Natural killer cell (primary cell): ENCODE data around the gene SLC44A3. TPM values are rescaled to one million over a fixed set of nuclear protein-coding genes. Genes with fewer than 3 reads are reported as not detected.
"Not testable (repeated sequence)": the region's sequence is repeated elsewhere in the genome, so short reads cannot be mapped to it uniquely, and the experiment has no call there.

Experiments
- ATAC-seq, 3 donors: fragments of 150-1000 bp in 2 of 3; fragments of 200-7000 bp in 1 of 3; cut with Tn5 transposase; 1 replicate in 1 of 3; 2 replicates in 2 of 3; pipeline ENCODE4 v1.10.0; 2021; ENCODE audit warnings: mild to moderate bottlenecking in 2 of 3, moderate library complexity in 2 of 3
- DNase-seq, 2 donors: peaks; one replicate each; pipeline versions ENCODE4 v3.0.0 to v3.0.0-alpha.2; 2013 to 2021; ENCODE audit warnings: mixed read lengths in 1 of 2
- H3K27ac ChIP-seq: one replicate; pipeline ENCODE4 v1.5.1; 2013; ENCODE audit warnings: mild to moderate bottlenecking, low read length
- H3K27me3 ChIP-seq: one replicate; pipeline ENCODE4 v1.6.1; 2013; ENCODE audit warnings: low read length; ENCODE audit not compliant: control insufficient read depth, insufficient read depth
- H3K36me3 ChIP-seq: one replicate; pipeline ENCODE4 v1.6.1; 2013; ENCODE audit warnings: low read length; ENCODE audit not compliant: control insufficient read depth, insufficient read depth
- H3K4me1 ChIP-seq: one replicate; pipeline ENCODE4 v1.6.1; 2013; ENCODE audit warnings: low read length; ENCODE audit not compliant: control insufficient read depth, insufficient read depth
- H3K4me3 ChIP-seq: one replicate; pipeline ENCODE4 v1.5.1; 2013; ENCODE audit warnings: low read length
- H3K9me3 ChIP-seq: one replicate; pipeline ENCODE4 v1.6.1; 2013; ENCODE audit warnings: low read length; ENCODE audit not compliant: control insufficient read depth, insufficient read depth
- H3K27ac Mint-ChIP-seq, 2 donors: one replicate each; pipeline ENCODE4 v1.8.0; 2022; ENCODE audit warnings: mild to moderate bottlenecking in 2 of 2, mixed read lengths in 2 of 2, moderate library complexity in 1 of 2
- H3K27me3 Mint-ChIP-seq, 2 donors: one replicate each; pipeline ENCODE4 v1.8.0; 2022; ENCODE audit warnings: low read depth in 2 of 2, mixed read lengths in 2 of 2
- H3K36me3 Mint-ChIP-seq: one replicate; pipeline ENCODE4 v1.8.0; 2022; ENCODE audit warnings: mixed read lengths
- H3K4me1 Mint-ChIP-seq, 2 donors: one replicate each; pipeline ENCODE4 v1.8.0; 2022; ENCODE audit warnings: mixed read lengths in 2 of 2
- H3K4me3 Mint-ChIP-seq: one replicate; pipeline ENCODE4 v1.8.0; 2022; ENCODE audit warnings: mild to moderate bottlenecking, moderate library complexity, mixed read lengths
- H3K9me3 Mint-ChIP-seq, 2 donors: one replicate each; pipeline ENCODE4 v1.8.0; 2022; ENCODE audit warnings: mixed read lengths in 2 of 2
- CTCF ChIP-seq: fragments of 200-600 bp; IDR thresholded peaks from one replicate; pipeline ENCODE4 v1.8.0; 2022; ENCODE audit warnings: antibody characterized with exemption
- whole genome bisulfite sequencing: methylation state at CpG from one replicate; pipeline ENCODE4 v1.1.7; 2013; ENCODE audit warnings: missing lambda C conversion rate; ENCODE audit not compliant: insufficient coverage; 5-methylcytosine and 5-hydroxymethylcytosine counted together
- intact Hi-C: fragments of 100-400 bp; cut with micrococcal nuclease; formaldehyde crosslinking; loops from one replicate; pipeline ENCODE4 v1.14.2; 2022
- total RNA-seq, 4 donors: library from RNA; stranded (reverse); fragments of 120-200 nt in 1 of 4; gene quantifications; one replicate each; pipeline versions ENCODE4 v1.2.3 to v1.2.4, GENCODE V29; 2013 to 2022

Gene SLC44A3
- total RNA-seq, 3 donors from 2014 or later (not counting 1 experiment from before 2014, with no cell fraction given) = 0.58 TPM; not detected in 2

GRCh38 chr1:94936861-94937620, 116.9 kb downstream of the SLC44A3 start:
- 81% methylated on average over 3 of the region's 5 CpGs for WGBS
- no peak for TF ChIP-seq CTCF
- H3K4me3 ChIP-seq = no peak overlapping the region
- intact Hi-C loops = no loop called here
- H3K27ac ChIP-seq = no peak overlapping the region
- DNase-seq = no peak
- H3K4me1 ChIP-seq = no peaks in the 10 kb centered on the region
- no peak overlapping the region for H3K27ac Mint-ChIP-seq
- no peak for ATAC-seq
- H3K9me3 ChIP-seq = no peaks in the 10 kb centered on the region
- no peaks in the 10 kb centered on the region for H3K4me1 Mint-ChIP-seq
- H3K36me3 Mint-ChIP-seq = no peaks in the 10 kb centered on the region
- H3K27me3 ChIP-seq = no peaks in the 10 kb centered on the region
- H3K36me3 ChIP-seq = no peaks in the 10 kb centered on the region
- peaks cover 14 to 18% of the 10 kb centered on the region in 2 donors for H3K27me3 Mint-ChIP-seq
- H3K9me3 Mint-ChIP-seq = no peaks in the 10 kb centered on the region
- no peak overlapping the region for H3K4me3 Mint-ChIP-seq

GRCh38 chr1:94937820-94938219, 117.7 kb downstream of the SLC44A3 start:
- Mint-ChIP-seq H3K27me3 (peaks cover 14 to 18% of the 10 kb centered on the region in 2 donors), H3K9me3 (no peaks in the 10 kb centered on the region), H3K27ac (no peak overlapping the region), H3K4me1 (no peaks in the 10 kb centered on the region), H3K36me3 (no peaks in the 10 kb centered on the region), H3K4me3 (no peak overlapping the region)
- TF ChIP-seq CTCF = no peak
- Histone ChIP-seq H3K4me1 (no peaks in the 10 kb centered on the region), H3K27ac (no peak overlapping the region), H3K9me3 (no peaks in the 10 kb centered on the region), H3K4me3 (no peak overlapping the region), H3K27me3 (no peaks in the 10 kb centered on the region), H3K36me3 (no peaks in the 10 kb centered on the region)
- intact Hi-C loops = no loop called here
- DNase-seq = no peak
- no peak for ATAC-seq
- WGBS = 15% methylated on average over 1 of the region's 1 CpG

- no peak for TF ChIP-seq CTCF
- no peak overlapping the region for H3K4me3 Mint-ChIP-seq
- ATAC-seq (no peak), DNase-seq (no peak)
- H3K27ac ChIP-seq = no peak overlapping the region
- peaks cover 15 to 25% of the 10 kb centered on the region in 2 donors for H3K27me3 Mint-ChIP-seq
- H3K4me3 ChIP-seq = no peak overlapping the region
- H3K4me1 ChIP-seq = no peaks in the 10 kb centered on the region
- no peaks in the 10 kb centered on the region for H3K36me3 Mint-ChIP-seq
- no peaks in the 10 kb centered on the region for H3K27me3 ChIP-seq
- H3K9me3 Mint-ChIP-seq = no peaks in the 10 kb centered on the region
- no peaks in the 10 kb centered on the region for H3K4me1 Mint-ChIP-seq
- no peak overlapping the region for H3K27ac Mint-ChIP-seq
- H3K9me3 ChIP-seq = no peaks in the 10 kb centered on the region
- WGBS = 93% methylated on average over 3 of the region's 3 CpGs
- intact Hi-C loops = no loop called here
- H3K36me3 ChIP-seq = no peaks in the 10 kb centered on the region
These were observed 120.6 kb downstream of the SLC44A3 start for GRCh38 chr1:94940738-94941137.

- H3K4me3 Mint-ChIP-seq, H3K9me3 Mint-ChIP-seq, H3K36me3 Mint-ChIP-seq, H3K36me3 ChIP-seq, ATAC-seq, H3K4me1 Mint-ChIP-seq, H3K27ac ChIP-seq, intact Hi-C loops, DNase-seq, H3K27ac Mint-ChIP-seq, H3K9me3 ChIP-seq, H3K27me3 ChIP-seq, H3K4me3 ChIP-seq, H3K4me1 ChIP-seq: not testable (repeated sequence)
- peaks cover 10 to 25% of the 10 kb centered on the region in 2 donors for H3K27me3 Mint-ChIP-seq
- WGBS = 86% methylated on average over 1 of the region's 1 CpG
These were observed 121.3 kb downstream of the SLC44A3 start for GRCh38 chr1:94941480-94941879.
